ENCODE results near the gene KLF7. TPM values are rescaled to one million over a fixed set of nuclear protein-coding genes. Genes with fewer than 3 reads are reported as not detected.

KLF7 gene
- total and polyA plus RNA-seq, 9 of the 15 experiments (the other 6 are each of a cell fraction or from before 2014, with no cell fraction given): 0.04 to 0.54 (median 0.07) TPM

DNA sequence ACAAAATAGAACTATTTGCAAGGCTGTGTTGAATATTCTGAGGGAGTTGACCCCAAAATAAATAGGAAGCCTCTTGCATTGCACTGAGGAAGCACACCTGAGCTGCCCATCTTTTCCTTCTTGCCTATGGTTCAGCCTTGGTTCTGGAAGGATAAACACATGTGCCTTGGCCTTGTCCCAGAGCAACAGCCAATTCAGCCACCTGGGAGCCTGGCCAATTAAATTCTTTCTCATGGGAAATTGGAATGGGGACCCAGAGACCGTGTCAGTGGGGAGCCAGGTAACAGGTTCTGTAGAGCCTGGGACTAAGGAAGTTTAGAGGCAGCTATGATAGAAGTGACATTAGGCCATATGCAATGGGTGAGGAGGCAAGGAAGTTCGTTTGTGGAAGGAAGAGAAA, 99.6 kb downstream of the KLF7 start:
- WGBS (ENCODE audit: insufficient coverage, low coverage, missing lambda C conversion rate): 0% methylated on average over 2 of the region's 2 CpGs
- Histone ChIP-seq H3K27me3 (ENCODE audit: control insufficient read depth in 2 of 2, insufficient read depth in 2 of 2, low read length in 2 of 2) (0 out of 5 replicates have a peak, but pooled peaks cover 0 to 4% of the 10 kb centered on the region in 2 experiments), H3K9ac (ENCODE audit: insufficient read depth in 1 of 2, low read depth in 2 of 2, low read length in 2 of 2) (no peak overlapping the region), H3K36me3 (ENCODE audit: control insufficient read depth, insufficient read depth, low read length) (no peaks in the 10 kb centered on the region), H3K79me2 (ENCODE audit: control insufficient read depth, insufficient read depth, low read length) (no peaks in the 10 kb centered on the region), H3K27ac (ENCODE audit: extremely low read depth, low read depth, low read length) (no peak overlapping the region), H4K20me1 (replicated peaks; ENCODE audit: control insufficient read depth, insufficient read depth, low read length) (no peaks in the 10 kb centered on the region), H3K9me1 (ENCODE audit: control insufficient read depth, insufficient read depth, low read length) (no peaks in the 10 kb centered on the region), H3K4me2 (ENCODE audit: insufficient read depth, low read length) (no peak overlapping the region), H2AFZ (ENCODE audit: low read depth, low read length) (no peak overlapping the region), H3K9me3 (replicated peaks; ENCODE audit: control insufficient read depth, insufficient read depth, low read depth, low read length) (no peaks in the 10 kb centered on the region), H3K4me1 (replicated peaks in 1 of 2; ENCODE audit: control insufficient read depth in 2 of 2, insufficient read depth in 2 of 2, low read length in 2 of 2) (no peaks in the 10 kb centered on the region; a peak in 1 of 5 replicates), H3K4me3 (no peak overlapping the region)
- intact Hi-C loops (cut with micrococcal nuclease): no loop called here
- BruUV-seq (replicated peaks): no TSS peak
- ATAC-seq (no peak), FAIRE-seq (no peak), DNase-seq (ENCODE audit: extremely low read depth in 1 of 4, low spot score in 3 of 4) (no peak)
- in situ Hi-C loops (cut with MboI): no loop called here
- CTCF ChIA-PET (ENCODE audit: low intra/inter-chr PET ratio): no interaction called here
- POLR2A ChIA-PET: interaction anchor here (0.7 kb wide), 1 partner anchor 1062 kb away, joined by 3 read pairs; no protein-coding TSS in a partner anchor
- no peak for TF ChIP-seq BACH1 (tag; IDR thresholded peaks at IDR 0.05)
- TF ChIP-seq, protein P1, sequence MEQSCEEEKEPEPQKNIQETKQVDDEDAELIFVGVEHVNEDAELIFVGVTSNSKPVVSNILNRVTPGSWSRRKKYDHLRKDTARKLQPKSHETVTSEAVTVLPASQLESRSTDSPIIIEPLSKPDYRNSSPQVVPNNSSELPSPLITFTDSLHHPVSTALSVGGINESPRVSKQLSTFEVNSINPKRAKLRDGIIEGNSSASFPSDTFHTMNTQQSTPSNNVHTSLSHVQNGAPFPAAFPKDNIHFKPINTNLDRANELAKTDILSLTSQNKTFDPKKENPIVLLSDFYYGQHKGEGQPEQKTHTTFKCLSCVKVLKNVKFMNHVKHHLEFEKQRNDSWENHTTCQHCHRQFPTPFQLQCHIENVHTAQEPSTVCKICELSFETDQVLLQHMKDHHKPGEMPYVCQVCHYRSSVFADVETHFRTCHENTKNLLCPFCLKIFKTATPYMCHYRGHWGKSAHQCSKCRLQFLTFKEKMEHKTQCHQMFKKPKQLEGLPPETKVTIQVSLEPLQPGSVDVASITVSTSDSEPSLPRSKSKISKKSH (CRISPR knock-in tag; IDR thresholded peaks at IDR 0.05): no peak
- TF ChIP-seq BRD4 (IDR thresholded peaks at IDR 0.05): no peak
- TF ChIP-seq, protein P2, sequence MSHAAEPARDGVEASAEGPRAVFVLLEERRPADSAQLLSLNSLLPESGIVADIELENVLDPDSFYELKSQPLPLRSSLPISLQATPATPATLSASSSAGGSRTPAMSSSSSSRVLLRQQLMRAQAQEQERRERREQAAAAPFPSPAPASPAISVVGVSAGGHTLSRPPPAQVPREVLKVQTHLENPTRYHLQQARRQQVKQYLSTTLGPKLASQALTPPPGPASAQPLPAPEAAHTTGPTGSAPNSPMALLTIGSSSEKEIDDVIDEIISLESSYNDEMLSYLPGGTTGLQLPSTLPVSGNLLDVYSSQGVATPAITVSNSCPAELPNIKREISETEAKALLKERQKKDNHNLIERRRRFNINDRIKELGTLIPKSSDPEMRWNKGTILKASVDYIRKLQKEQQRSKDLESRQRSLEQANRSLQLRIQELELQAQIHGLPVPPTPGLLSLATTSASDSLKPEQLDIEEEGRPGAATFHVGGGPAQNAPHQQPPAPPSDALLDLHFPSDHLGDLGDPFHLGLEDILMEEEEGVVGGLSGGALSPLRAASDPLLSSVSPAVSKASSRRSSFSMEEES (CRISPR knock-in tag; IDR thresholded peaks at IDR 0.05): no peak
- TF ChIP-seq, protein P3, sequence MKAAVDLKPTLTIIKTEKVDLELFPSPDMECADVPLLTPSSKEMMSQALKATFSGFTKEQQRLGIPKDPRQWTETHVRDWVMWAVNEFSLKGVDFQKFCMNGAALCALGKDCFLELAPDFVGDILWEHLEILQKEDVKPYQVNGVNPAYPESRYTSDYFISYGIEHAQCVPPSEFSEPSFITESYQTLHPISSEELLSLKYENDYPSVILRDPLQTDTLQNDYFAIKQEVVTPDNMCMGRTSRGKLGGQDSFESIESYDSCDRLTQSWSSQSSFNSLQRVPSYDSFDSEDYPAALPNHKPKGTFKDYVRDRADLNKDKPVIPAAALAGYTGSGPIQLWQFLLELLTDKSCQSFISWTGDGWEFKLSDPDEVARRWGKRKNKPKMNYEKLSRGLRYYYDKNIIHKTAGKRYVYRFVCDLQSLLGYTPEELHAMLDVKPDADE (conservative IDR thresholded peaks at IDR 0.05; ENCODE audit: control insufficient read depth, low read depth, low read length): no peak
- TF ChIP-seq KDM1A (IDR thresholded peaks at IDR 0.05): no peak
- TF ChIP-seq, protein P4, sequence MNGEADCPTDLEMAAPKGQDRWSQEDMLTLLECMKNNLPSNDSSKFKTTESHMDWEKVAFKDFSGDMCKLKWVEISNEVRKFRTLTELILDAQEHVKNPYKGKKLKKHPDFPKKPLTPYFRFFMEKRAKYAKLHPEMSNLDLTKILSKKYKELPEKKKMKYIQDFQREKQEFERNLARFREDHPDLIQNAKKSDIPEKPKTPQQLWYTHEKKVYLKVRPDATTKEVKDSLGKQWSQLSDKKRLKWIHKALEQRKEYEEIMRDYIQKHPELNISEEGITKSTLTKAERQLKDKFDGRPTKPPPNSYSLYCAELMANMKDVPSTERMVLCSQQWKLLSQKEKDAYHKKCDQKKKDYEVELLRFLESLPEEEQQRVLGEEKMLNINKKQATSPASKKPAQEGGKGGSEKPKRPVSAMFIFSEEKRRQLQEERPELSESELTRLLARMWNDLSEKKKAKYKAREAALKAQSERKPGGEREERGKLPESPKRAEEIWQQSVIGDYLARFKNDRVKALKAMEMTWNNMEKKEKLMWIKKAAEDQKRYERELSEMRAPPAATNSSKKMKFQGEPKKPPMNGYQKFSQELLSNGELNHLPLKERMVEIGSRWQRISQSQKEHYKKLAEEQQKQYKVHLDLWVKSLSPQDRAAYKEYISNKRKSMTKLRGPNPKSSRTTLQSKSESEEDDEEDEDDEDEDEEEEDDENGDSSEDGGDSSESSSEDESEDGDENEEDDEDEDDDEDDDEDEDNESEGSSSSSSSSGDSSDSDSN (IDR thresholded peaks at IDR 0.05; ENCODE audit: borderline replicate concordance in 1 of 2, low read depth in 2 of 2, low read length in 2 of 2): no peak
- no peak for TF ChIP-seq ZBTB17 (CRISPR knock-in tag; IDR thresholded peaks at IDR 0.05)
- no peak for TF ChIP-seq ZNF699 (CRISPR knock-in tag; IDR thresholded peaks at IDR 0.05; ENCODE audit: insufficient replicate concordance)
- TF ChIP-seq ZNF175 (CRISPR knock-in tag; IDR thresholded peaks at IDR 0.05; ENCODE audit: low read depth): no peak
- TF ChIP-seq, protein P5, sequence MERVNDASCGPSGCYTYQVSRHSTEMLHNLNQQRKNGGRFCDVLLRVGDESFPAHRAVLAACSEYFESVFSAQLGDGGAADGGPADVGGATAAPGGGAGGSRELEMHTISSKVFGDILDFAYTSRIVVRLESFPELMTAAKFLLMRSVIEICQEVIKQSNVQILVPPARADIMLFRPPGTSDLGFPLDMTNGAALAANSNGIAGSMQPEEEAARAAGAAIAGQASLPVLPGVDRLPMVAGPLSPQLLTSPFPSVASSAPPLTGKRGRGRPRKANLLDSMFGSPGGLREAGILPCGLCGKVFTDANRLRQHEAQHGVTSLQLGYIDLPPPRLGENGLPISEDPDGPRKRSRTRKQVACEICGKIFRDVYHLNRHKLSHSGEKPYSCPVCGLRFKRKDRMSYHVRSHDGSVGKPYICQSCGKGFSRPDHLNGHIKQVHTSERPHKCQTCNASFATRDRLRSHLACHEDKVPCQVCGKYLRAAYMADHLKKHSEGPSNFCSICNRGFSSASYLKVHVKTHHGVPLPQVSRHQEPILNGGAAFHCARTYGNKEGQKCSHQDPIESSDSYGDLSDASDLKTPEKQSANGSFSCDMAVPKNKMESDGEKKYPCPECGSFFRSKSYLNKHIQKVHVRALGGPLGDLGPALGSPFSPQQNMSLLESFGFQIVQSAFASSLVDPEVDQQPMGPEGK (CRISPR knock-in tag; IDR thresholded peaks at IDR 0.05; ENCODE audit: borderline replicate concordance): no peak
